ENCODE data around the gene WWC2.
"Not testable (repeated sequence)": the region's sequence is repeated elsewhere in the genome, so short reads cannot be mapped to it uniquely, and the experiment has no call there.

The WWC2 gene

DNA sequence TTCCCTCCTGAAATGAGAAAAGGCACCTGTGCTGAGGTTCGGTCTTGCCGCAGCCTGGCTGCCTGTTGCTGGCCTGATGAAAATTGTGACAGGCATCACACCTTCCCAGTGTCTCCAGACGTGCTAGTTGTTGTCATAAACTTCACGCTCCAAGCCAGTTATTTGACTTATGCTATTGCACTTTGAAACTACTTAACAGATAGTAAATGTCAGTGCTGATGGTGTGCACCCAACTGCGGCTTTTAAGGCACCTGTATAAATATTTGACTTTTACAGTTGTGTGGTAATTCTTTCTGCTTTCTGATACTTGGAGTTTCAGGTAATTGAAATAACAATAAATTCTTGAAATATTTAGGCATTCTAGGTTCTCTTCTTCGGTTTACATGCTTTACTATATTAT is 1.8 kb downstream of the WWC2 start:
- no peak for DNase-seq (ENCODE audit: low read depth)

DNA sequence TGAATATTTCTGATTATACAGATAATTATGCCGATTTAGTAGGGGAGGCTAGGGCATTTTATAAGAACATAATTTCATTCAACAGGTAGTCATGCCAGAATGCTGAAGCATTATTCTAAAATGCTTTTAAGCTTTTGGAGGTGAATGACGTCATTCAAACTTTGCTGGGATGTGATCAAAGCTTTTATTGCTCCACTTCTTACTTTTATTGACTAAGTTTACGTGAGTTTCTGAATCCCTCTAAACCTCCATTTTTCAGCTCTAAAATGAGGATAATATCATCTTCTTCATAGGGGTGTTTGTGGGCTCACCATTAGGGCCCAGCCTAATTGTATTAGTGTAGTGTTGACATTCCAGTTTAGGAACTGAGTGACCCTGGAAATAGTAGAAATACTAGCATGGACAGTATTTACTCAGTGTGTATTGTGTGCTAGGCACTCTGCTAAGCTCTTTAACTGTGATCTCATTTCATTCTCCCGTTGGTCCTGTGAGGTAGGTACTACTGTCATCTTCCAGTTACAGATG is 3.0 kb downstream of the WWC2 start:
- DNase-seq (ENCODE audit: low read depth), result no peak

DNA sequence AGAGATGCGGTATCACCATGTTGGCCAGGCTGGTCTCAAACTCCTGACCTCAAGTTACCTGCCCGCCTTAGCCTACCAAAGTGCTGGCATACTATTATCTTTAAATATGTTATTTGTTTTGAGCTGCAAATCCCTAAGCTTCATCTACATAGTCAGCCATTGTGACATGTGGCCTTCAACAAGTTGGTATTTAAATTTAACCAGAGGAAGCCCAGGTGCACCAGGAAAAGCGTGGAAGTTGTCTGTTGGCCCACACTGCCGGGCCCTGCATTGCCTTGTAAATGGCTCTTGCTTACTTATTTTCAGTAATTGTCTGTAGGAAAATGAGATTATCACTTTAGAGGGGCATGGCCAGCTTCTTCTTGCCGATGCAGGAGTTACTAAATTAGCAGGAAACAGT is 6.0 kb downstream of the WWC2 start:
- no peak for DNase-seq (ENCODE audit: low read depth)

DNA sequence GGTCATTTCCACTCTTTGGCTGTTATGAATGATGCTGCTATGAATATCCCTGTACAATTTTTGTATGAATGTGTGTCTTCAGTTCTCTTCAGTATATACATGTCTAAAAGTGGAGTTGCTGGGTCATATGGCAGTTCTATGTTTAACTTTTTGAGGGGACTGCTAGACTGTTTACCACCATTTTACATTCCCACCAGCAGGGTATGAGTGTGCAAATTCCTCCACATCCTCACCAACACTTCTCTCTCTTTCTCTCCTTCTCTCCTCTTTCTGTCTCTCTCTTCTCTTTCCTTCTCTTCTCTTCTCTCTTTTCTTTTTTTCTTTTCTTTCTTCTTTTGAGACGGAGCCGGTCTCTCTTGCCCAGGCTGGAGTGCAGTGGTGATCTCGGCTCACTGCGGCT is 7.8 kb downstream of the WWC2 start:
- no peak for DNase-seq (ENCODE audit: low read depth)

DNA sequence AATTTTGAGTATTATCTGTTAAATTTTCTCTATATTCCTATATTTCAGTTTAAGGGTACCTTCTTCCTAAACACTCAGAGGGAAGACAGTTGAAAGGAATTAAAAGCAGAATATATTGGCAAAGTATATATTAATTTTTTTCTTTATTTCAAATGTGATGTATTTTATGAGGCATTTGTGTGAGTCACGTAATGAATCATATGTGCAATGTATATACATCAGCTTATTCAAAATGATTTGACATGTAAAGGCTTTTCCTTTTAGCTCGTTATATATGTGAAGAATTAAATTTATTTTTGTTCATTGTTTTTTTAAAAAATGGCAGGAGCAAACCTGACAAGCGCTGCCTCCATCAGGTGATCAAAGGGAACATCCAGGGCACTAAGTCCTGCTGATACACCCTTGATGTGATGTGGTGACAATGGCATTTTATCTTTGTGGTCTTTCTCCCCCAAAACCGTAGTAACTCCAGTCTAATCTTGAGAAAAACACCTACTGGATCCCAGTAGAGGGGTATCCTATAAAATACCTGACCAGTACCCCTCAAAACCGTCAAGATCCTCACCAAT is 8.9 kb downstream of the WWC2 start:
- DNase-seq (ENCODE audit: low read depth), result no peak

DNA sequence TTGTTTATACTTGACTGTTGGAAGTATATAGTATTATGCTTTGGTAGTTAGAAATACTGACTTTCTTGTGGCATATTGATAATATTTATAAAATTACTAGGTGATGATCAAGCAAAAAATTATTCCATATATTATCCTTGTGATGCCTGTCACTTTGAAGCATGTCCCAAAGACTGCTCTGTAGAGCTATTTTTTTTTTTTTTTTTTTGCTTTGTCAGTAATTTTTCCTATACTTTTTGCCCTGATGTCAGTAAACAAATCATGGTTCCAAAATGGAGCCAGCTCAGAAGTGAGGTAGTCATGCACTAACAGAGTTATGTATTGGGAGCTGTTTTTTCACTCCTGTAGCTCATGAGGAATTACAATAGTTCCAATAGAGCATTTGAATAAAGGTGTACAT is 11.2 kb downstream of the WWC2 start:
- DNase-seq (ENCODE audit: low read depth), result no peak

DNA sequence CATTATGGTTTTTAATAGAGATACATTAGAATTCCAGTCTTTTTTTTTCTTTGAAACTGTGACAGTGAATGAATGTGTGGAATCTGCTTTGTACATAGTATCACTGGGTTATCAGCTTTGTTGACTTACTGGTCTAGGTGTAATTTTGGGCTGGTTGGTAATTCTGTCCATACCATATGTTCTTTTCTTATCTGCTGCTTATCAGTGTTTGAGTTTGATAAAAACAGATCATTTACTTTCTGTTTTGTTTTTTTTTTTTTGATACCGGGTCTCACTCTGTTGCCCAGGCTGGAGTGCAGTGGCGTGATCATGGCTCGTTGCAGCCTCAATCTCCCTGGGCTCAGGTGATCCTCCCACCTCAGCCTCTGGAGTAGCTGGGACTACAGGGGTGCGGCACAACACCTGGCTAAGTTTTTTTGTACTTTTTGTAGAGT is 12.4 kb downstream of the WWC2 start:
- no peak for DNase-seq (ENCODE audit: low read depth)

DNA sequence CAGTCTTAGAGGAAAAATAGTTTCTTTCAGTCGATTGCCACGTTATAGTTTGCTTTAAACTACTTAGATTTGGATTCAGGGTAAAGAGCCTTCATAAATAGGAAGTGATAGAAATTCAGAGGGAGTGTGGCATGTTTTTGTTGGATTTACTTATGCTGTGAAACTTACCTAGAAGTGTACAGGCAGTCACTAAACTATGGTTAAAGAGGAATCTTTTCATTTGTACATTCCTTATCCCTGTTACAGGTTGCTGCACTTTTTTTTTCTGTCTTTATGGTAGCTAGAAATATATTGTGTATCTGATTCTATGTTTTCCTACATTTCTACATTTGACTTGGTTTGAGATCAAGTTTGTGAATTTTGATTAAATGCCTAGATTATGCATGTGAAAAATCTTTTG is 19.1 kb downstream of the WWC2 start:
- no peak for DNase-seq (ENCODE audit: low read depth)

DNA sequence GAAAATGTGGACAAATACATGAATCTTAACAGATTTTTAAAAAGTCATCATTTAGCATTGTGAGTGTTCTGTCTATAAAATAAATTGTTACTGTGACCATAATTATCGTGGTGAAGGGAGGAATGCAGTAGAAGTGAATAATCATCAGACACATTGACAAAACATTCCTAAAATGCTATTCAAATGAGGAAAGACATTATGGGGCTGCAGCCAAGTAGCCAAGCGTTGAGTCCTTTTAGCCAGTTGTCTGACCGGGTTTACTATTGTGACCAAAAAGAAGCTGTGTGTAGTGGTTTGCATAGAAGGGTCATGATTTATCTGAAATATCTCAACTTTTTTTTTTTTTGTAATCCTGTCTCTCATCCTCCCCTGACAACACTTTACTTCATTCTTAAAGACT is 19.5 kb downstream of the WWC2 start:
- no peak for DNase-seq (ENCODE audit: low read depth)

DNA sequence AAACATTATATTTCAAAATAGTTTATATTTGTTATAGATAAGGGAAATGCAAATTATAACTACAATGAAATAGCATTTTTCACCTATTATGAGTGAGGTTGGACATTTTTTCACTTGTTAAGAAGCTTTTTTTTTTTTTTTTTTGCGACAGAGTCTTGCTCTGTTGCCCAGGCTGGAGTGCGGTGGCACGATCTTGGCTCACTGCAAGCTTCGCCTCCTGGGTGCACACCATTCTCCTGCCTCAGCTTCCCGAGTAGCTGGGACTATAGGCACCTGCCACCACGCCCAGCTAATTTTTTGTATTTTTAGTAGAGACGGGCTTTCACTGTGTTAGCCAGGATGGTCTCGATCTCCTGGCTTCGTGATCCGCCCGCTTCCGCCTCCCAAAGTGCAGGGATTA is 22.6 kb downstream of the WWC2 start:
- DNase-seq (ENCODE audit: low read depth), result not testable (repeated sequence)

DNA sequence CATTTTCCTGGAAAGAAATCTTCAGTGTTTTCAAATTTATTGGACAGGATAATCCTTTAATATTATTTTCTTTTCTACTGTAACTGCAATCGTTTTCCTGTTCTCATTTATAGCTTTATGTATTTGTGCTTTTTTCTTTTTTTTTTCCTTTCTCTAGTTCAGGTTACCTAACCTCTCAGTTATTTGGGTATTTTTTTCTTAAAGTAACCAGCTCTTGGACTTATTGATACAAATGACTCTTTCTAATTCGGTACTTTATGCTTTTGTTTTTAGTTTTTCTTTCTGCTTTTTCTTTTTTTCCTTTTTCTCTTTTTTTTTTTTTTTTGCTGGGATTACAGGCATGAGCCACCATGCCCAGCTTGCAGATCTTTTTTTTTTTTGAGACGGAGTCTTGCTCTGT is 25.2 kb downstream of the WWC2 start:
- no peak for DNase-seq (ENCODE audit: low read depth)

DNA sequence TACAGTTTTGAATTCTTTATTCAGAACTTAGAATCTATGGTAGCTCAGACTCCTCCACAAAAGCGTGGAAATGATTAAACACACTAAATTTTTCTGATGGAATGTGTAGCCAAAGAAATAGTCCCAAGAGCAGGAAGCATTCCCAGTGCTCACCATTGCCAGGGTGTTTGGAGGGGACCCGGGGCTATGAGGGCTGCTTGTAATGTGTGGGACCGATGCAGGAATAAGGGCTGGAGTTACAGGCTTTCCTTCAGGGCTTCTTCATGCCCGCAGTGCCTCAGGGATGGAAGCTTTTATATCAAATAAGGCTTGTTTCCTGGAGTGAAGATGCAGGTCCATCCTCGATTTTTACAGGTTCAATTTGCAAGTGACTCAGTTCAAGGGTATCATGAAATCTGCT is 25.8 kb downstream of the WWC2 start:
- no peak for DNase-seq (ENCODE audit: low read depth)

DNA sequence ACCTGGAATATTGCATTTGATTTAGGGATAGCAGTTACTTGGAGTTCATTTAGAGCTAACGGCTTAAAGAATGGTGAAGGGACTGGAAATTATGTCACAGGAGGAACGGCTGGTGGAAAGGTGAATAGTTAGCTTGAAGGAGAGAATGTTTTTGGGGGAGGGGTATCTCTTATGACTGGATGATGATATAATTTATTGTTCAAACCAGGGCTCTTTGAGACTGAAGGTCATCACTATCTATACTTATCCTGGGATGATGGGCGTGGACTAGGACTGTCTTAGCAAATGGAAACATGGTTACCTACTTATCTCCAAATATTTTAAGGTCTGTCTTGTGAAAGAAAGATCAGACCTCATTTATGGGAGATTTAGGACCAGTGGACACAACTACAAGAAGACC is 30.1 kb downstream of the WWC2 start:
- DNase-seq (ENCODE audit: low read depth), result no peak

DNA sequence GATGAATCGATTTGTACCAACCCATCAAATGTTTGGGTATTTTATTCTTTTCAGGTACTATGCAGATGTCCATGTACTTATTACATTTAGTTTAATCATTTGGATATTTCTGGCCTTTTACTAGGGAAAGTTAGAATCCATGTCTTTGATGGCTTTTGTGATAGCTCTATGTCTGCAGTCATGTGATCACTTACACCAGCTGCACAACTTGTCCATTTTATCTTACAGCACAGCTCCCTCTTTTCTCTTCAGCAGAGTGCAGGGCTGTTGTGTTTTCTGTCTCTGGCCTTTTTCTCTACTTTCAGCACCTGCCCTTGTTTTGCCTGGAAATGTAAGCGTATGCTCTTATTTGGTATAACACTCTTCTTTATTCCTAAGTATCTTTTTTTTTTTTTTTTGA is 30.6 kb downstream of the WWC2 start:
- no peak for DNase-seq (ENCODE audit: low read depth)

DNA sequence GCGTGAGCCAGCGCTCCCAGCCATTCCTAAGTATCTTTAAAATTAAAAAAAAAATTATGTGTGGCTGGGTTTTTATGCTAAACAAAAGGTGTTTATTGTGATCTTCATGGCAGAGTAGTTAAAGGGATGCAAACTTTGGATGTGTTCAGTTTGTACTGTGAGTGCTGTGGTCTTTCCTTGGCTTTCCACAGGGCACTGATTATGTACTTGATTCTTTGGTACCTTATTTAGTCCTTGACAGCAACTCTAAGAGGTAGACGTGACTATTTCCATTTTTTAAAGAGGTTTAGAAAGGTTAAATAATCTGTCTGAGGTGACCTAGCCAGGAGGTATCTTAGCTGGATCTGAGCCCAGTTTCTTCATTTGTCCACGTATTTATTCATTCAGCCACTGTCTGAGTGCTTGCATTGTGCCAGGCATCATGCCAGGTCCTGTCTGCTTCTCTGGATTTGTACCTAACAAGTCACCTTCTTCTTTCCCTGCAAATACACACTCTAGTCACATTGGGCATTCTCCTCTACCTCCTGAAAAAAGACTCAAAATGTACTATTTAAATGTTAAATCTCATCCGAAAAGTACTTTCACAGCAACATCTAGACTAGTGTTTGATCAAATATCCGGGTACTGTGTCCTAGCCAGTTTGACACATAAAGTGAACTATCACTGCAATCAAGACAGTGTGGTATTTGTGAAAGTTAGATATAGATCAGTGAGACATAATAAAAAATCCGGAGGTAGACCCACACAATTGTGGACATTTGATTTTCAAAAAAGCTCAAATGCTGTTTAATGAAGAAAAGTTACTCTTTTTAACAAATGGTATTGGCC is 31.5 kb downstream of the WWC2 start:
- DNase-seq (ENCODE audit: low read depth), result no peak

DNA sequence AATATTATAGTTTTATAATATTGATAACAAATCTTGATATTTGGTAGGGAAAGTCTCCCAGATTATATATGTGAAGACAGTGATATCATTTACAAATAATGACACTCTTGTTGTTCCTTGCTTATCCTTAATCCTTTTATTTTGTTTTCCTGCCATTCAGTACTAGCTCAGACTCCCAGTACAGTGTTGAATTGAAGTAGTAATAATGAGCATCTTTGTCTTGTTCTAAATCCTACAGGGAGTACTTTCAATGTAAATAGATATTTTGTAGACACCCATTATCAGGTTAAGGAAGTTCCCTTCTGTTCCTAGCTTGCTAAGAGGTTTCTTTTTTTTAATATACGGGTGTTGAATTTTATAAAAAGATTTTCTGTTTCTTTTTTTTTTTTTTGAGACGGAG is 33.0 kb downstream of the WWC2 start:
- DNase-seq (ENCODE audit: low read depth), result no peak

DNA sequence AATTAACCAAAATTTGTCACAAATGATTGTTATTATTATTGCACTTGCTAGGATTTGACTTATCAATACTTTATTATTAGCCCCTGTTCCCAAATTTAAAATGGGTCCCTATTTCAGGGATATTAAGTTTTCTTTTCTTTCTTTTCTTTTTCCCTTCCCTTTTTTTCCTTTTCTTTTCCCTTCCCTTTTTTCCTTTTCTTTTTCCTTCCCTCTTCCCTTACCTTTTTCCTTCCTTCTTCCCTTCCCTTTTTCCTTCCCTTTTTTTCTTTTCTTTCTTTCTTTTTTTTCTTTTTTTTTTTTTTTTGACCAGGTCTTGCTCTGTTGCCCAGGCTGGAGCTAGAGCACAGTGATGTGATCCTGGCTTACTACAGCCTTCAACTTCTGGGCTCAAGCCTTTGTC is 33.8 kb downstream of the WWC2 start:
- no peak for DNase-seq (ENCODE audit: low read depth)

DNA sequence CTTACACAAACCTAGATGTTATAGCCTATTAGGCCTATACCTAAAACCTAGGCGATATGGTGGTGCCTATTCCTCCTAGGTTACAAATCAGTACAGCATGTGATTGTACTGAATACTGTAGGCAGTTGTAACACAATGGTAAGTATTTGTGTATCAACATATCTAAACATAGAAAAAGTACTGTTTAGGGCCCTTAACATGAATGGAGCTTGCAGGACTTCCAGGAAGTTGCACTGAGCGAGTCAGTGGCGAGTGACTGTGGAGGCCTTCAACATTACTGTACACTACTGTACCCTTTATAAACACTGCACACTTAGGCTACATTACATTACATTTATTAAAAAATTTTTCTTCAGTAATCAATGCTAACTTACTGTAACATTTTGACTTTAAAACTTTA is 37.8 kb downstream of the WWC2 start:
- no peak for DNase-seq (ENCODE audit: low read depth)

DNA sequence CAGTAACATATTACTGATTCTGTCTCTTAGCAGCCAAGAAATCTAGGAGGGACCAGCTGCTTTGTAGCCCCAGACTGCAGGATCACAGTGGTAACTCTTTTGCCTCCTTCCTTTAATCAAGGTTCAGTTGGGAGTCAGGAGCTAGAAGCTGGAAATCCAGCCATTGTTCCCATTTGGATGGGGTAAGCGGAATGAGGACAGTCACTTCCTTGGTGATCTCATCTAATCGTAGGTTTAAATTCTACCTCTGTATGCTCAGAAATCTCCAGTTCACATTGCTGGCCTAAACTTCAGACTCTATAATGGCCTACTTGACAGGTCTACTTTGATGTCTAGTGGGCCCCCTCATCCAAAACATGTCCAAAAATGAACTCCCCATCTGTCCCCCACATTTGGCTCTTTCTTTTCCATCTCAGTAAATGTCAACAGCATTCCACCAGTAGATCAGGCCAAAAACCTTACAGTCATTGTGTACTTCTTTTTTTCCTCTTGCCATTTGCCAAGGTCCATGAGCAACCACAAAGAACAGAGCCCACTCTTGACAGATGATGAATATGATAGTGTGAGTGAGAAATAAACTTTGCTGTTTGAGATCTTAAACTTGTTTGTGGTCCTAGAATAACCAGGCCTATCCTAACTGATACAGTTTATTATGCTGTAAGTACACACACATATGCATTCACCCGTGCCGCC is 40.1 kb downstream of the WWC2 start:
- DNase-seq (ENCODE audit: low read depth), result no peak

DNA sequence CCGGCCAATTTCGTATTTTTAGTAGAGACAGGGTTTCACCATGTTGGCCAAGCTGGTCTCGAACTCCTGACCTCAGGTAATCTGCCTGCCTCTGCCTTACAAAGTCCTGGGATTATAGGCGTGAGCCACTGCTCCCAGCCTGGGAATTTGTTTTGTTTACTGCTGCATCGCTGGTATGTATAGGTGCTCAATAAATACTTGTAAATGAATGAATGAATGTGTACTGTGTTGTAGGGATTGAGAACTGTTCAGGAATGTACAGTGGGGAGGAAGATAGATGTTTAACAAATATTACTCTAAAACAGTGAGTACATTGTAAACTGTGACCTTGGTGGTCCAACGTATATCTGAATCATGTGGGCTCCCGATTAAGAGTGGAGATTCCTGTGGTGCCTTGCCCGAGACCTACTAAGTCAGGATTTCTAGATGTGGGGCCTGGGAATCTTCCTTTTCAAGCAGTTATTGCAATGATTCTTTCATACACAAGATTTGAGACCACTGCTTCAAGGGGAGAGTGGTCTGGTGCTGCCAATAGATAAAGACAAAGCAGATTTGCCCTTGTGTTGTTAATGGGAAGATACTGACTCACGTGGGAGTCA is 41.0 kb downstream of the WWC2 start:
- no peak for DNase-seq (ENCODE audit: low read depth)

DNA sequence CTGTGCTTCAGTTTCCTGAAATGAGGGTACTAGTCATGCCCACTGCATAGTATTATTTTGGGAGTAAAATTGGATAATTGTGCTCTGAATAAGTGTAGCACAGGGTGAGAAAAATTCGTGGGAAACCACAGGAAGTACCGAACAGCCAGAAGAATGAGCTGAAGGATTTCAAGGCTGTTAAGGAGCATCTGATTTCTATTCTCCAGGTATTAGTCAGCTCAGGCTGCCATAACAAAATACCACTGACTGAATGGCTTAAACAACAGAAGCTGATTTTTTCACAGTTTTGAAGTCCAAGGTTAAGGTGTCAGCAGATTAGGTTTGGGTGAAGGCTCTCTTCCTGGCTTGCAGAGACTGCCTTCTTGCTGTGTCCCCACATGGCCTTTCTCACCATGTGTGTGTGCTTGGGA is 41.9 kb downstream of the WWC2 start:
- no peak for DNase-seq (ENCODE audit: low read depth)

DNA sequence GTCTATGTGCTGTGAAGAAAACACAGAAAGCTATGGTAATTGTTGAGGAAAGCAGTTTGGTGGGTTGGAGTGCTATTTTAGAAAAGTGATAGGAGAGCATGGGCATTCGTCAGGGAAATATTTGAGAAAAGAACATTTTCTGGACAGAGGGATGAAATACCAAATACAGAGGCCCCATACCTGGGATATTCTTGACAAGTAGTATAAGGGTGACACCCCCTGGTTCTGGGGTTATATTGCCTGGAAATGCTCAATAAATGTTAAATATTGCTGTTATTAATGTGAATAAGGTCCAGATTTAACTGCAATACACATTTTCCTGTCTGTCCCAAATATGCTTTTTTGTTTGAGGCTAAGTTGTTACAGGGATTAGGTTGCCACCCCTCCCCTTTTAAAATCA is 42.9 kb downstream of the WWC2 start:
- DNase-seq (ENCODE audit: low read depth), result no peak

Measured in stimulated activated CD8-positive, alpha-beta memory T cell treated with anti-CD3 and anti-CD28 coated beads, Interleukin-12 subunit alpha, Interleukin-12 subunit beta, amount 100 ng/mL, for 1 hour (primary cell).